Duodenal mucosa (tissue), 2 donors: ENCODE results near the gene G6PD.

Experiments
- H3K27ac ChIP-seq: one replicate; pipeline ENCODE4 v1.7.0; 2013; ENCODE audit warnings: low read depth, low read length
- H3K27me3 ChIP-seq, 2 donors: one replicate each; pipeline ENCODE4 v1.7.0; 2013; ENCODE audit warnings: low read length in 2 of 2, control low read depth in 1 of 2; ENCODE audit not compliant: insufficient read depth in 2 of 2, control insufficient read depth in 1 of 2
- H3K36me3 ChIP-seq, 2 donors: one replicate each; pipeline ENCODE4 v1.7.0; 2013; ENCODE audit warnings: low read length in 2 of 2, control low read depth in 1 of 2; ENCODE audit not compliant: insufficient read depth in 2 of 2, control insufficient read depth in 1 of 2
- H3K4me1 ChIP-seq, 2 donors: one replicate each; pipeline ENCODE4 v1.7.0; 2013; ENCODE audit warnings: low read length in 2 of 2, control low read depth in 1 of 2; ENCODE audit not compliant: insufficient read depth in 2 of 2, control insufficient read depth in 1 of 2
- H3K4me3 ChIP-seq, 2 donors: one replicate each; pipeline ENCODE4 v1.7.0; 2013; ENCODE audit warnings: low read length in 2 of 2, low read depth in 1 of 2
- H3K9ac ChIP-seq, 2 donors: one replicate each; pipeline ENCODE4 v1.7.0; 2013; ENCODE audit warnings: low read length in 2 of 2, low read depth in 1 of 2
- H3K9me3 ChIP-seq, 2 donors: one replicate each; pipeline ENCODE4 v1.7.0; 2013; ENCODE audit warnings: low read length in 2 of 2, control low read depth in 1 of 2; ENCODE audit not compliant: control insufficient read depth in 1 of 2

Gene G6PD

GRCh38 chrX:154531626-154532025 is 15.0 kb downstream of the G6PD start:
- Histone ChIP-seq H3K9ac (no peak overlapping the region), H3K4me3 (no peak overlapping the region), H3K27ac (no peak overlapping the region), H3K27me3 (no peaks in the 10 kb centered on the region), H3K9me3 (no peaks in the 10 kb centered on the region), H3K4me1 (peaks cover 3 to 8% of the 10 kb centered on the region in 2 donors), H3K36me3 (peaks cover 2 to 24% of the 10 kb centered on the region in 2 donors)

DNA sequence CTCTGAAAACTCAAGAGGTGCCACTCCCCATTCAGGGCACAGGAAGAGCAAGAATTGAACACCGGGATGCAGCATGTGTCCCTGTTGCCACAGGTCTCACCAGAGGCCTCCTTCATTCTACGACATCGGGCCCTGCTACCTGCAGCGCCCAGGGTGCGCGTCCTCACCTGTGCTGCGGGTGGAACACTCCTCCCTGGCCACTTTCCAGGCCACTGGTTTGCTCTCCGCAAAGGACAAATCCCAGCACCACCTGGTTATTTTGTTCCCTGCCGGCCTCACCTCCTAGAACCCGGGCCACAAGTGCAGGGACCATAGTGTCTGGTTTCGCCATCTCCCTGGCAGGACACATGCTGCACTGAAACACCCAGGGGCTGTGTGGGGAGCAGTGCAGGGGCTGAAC is 16.4 kb downstream of the G6PD start:
- no peaks in the 10 kb centered on the region for H3K27me3 ChIP-seq
- peaks cover 2 to 20% of the 10 kb centered on the region in 2 donors for H3K36me3 ChIP-seq
- no peak overlapping the region for H3K27ac ChIP-seq

DNA sequence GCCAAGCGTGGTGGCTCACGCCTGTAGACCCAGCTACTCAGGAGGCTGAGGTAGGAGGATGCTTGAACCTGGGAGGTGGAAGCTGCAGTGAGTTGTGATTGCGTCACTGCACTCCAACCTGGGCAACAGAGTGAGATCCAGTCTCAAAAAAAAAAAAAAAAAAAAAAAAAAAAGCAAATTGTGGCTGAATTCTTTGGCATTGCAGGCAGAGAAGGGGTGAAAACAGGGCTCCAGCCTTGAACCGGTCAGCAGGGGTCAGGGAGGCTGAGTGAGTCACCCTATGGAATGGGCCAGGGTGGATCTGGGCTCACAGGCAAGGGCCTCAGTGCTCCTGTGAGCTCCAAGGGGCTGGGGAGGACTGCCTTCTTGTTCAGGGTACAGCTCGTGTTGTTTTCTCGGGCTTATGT is 17.4 kb downstream of the G6PD start:
- Histone ChIP-seq H3K36me3 (peaks cover 2 to 16% of the 10 kb centered on the region in 2 donors), H3K9me3 (no peaks in the 10 kb centered on the region), H3K27me3 (no peaks in the 10 kb centered on the region), H3K9ac (no peak overlapping the region), H3K4me1 (peaks cover 3 to 8% of the 10 kb centered on the region in 2 donors), H3K4me3 (no peak overlapping the region), H3K27ac (no peak overlapping the region)

More for the DNA sequence above, 16.4 kb downstream of the G6PD start:
- Histone ChIP-seq H3K9ac (no peak overlapping the region), H3K9me3 (no peaks in the 10 kb centered on the region), H3K4me3 (no peak overlapping the region), H3K4me1 (peaks cover 3 to 8% of the 10 kb centered on the region in 2 donors)

DNA sequence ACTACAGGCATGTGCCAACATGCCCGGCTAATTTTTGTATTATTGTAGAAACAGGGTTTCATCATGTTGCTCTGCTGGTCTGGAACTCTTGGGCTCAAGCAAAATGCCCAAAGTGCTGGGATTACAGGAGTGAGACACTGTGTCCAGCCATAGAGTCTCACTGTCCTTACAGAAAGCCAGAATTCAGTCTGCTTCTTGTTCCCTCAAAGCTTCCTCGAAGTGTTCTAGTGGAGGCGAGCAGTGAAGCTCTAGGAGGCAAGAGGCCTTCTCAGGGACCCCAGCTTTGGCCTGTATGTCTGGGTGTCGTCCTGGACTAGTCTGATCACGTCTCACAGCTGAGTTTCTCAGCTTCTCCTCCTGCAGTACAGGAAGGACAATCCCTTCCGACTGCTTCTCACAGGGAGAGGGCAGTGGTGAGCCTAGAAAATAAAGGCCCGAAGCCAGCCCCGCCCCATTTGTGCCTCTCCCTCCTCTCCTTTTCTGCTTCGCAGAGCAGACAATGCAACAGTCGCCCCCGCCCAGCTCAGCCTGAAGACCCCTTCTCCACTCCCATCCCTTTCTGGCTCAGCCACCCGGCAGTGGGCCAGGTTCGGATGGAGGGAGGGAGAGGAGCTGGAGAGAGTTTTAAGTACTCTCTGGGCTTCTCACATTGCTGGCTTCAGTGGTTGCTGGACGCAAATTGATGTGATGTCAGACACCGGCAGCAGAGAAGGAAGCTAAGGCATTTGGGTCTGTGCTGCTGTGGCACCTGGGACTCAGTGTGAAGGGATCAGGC is 19.6 kb downstream of the G6PD start:
- peak overlapping the region; percentile 51 for H3K27ac ChIP-seq
- no peaks in the 10 kb centered on the region for H3K9me3 ChIP-seq
- peak overlapping the region; percentile 55 to 62 for H3K4me3 ChIP-seq
- H3K4me1 ChIP-seq, result peaks cover 3 to 8% of the 10 kb centered on the region in 2 donors
- H3K27me3 ChIP-seq, result no peaks in the 10 kb centered on the region
- H3K9ac ChIP-seq, result peak overlapping the region; percentile 60 to 63
- no peaks in the 10 kb centered on the region for H3K36me3 ChIP-seq

DNA sequence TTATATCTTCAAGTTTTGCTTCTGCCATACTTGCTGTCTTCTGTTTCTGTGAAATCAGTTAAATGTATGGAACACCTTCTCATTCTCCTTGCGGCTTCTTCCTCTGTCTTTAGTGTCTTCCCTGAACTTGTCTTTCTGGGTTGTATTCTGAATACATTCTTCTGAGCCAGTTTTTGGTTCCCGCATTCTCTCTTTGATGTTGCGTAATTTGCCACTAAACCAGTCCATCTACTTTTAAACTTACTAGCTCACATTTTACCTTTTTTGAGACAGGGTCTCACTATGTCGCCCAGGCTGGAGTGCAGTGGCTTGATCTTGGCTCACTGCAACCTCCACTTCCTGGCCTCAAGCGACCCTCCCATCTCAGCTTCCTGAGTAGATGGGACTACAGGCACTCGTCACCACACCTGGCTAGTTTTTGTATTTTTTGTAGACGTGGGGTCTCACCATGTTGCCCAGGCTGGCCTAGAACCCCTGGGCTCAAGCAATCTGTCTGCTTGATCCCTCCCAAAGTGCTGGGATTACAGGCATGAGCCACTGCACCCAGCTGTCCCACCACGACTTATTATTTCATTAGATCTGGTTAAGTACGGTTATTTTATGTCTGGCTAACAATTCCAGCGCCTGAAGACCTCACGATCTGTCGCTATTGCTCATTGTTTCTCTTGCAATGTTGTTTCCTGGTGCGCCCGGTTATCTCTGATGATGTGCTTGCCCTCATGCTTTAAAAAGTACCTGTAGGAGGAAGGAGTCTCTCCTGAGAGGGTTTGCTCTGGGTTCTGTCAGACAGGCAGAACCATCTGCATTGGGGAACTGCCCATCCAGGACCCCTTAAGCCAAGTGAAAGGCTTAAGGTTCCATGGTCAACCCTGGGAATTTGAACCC is 20.8 kb downstream of the G6PD start:
- Histone ChIP-seq H3K9me3 (no peaks in the 10 kb centered on the region), H3K27ac (no peak overlapping the region), H3K27me3 (no peaks in the 10 kb centered on the region), H3K4me1 (peaks cover 3 to 8% of the 10 kb centered on the region in 2 donors), H3K9ac (no peak overlapping the region), H3K36me3 (no peaks in the 10 kb centered on the region), H3K4me3 (no peak overlapping the region)

GRCh38 chrX:154519389-154519788 is 27.3 kb downstream of the G6PD start:
- Histone ChIP-seq H3K27me3 (no peaks in the 10 kb centered on the region), H3K9ac (no peak overlapping the region), H3K27ac (no peak overlapping the region), H3K4me1 (peaks cover 9 to 12% of the 10 kb centered on the region in 2 donors), H3K36me3 (no peaks in the 10 kb centered on the region), H3K4me3 (no peak overlapping the region), H3K9me3 (no peaks in the 10 kb centered on the region)

GRCh38 chrX:154517101-154517781 is 29.4 kb downstream of the G6PD start:
- Histone ChIP-seq H3K36me3 (no peaks in the 10 kb centered on the region), H3K4me3 (peak overlapping the region; percentile 74 to 77), H3K27me3 (no peaks in the 10 kb centered on the region), H3K9me3 (no peaks in the 10 kb centered on the region), H3K4me1 (peaks cover 9 to 12% of the 10 kb centered on the region in 2 donors), H3K9ac (peak overlapping the region; percentile 47 to 92), H3K27ac (peak overlapping the region; percentile 92)

DNA sequence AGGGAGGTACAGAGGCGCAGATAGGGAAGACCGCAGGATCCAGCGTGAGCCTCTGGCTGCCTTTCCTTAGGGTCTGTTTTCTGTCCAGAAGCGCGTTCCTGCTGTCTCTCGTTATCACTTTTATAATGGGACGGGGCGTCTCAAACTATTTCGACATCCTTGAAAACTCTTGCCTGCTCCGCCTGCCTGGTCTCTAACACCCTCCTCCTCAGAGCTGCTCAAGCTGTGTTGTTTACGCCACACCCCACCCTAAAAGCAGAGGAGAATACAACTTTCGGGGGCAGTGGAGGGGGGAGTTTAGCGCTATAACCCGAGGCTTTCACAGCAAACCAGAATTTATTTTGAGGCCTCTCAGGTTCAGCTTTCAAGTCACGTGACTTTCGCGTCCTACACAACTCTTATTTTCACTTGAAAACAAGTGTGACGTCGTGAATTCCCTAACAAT is 30.0 kb downstream of the G6PD start:
- peak overlapping the region; percentile 92 for H3K27ac ChIP-seq

GRCh38 chrX:154515966-154516655 is 30.5 kb downstream of the G6PD start, which contains the start of gene FAM3A:
TSS of gene FAM3A (minus strand) at chrX:154516232. CDS start at chrX:154515772, 460 bp downstream.
- Histone ChIP-seq H3K27ac (peak within 1 kb of the TSS; percentile 93), H3K9ac (peak within 1 kb of the TSS; percentile 88 to 92), H3K4me1 (peaks cover 9 to 12% of the 10 kb centered on the region in 2 donors), H3K27me3 (no peaks in the 10 kb centered on the region), H3K9me3 (no peaks in the 10 kb centered on the region), H3K36me3 (no peaks in the 10 kb centered on the region), H3K4me3 (peak within 1 kb of the TSS; percentile 74 to 77)

More for the DNA sequence above, 30.0 kb downstream of the G6PD start:
- Histone ChIP-seq H3K9ac (peak overlapping the region; percentile 88 to 92), H3K9me3 (no peaks in the 10 kb centered on the region), H3K27me3 (no peaks in the 10 kb centered on the region), H3K36me3 (no peaks in the 10 kb centered on the region), H3K4me1 (peaks cover 9 to 12% of the 10 kb centered on the region in 2 donors), H3K4me3 (peak overlapping the region; percentile 74 to 77)
